ENCODE measurements around the gene EVC.
"Not testable (repeated sequence)": the region's sequence is repeated elsewhere in the genome, so short reads cannot be mapped to it uniquely, and the experiment has no call there.

The EVC gene

DNA sequence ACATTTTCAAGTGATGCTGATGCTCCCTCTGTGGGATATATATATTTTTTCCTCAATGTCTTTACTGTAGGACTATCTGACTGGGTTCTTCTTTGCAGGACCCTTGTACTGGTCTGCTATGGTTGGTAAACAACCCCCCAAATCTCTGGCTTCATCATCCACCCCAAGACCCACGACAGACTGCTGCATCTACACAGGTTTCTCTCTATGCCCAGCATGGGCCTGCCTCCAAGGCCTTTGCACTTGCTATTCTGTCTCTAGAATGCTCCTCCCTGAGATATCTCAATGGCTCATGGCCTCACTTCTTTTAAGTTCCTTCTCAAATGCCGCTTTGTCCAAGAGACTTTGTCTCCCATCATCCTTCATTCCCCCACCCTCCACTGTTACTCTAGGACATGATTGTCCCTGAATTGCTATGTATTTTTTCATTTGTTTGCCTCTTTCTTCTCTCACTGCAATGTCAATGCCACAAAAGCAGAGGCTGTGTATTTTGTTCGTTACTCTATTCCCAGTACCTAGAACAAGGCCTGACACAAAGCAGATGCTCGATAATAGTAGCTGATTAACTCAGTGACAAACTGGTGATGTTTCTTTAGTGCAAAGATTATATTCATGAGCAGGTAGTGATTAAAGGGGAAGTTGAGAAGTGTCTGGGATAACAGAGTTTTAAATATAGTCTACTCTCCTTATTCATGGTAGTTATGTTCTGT lies 6.6 kb downstream of the EVC start:
- H3K4me1 ChIP-seq (ENCODE audit: insufficient read depth, low read length) = no peaks in the 10 kb centered on the region
- no peak overlapping the region for H3K4me3 ChIP-seq (ENCODE audit: low read length)
- no peak overlapping the region for H3K9ac ChIP-seq (ENCODE audit: low read depth, low read length)
- peaks cover 4% of the 10 kb centered on the region for H3K27me3 ChIP-seq (ENCODE audit: insufficient read depth, low read length)
- no peaks in the 10 kb centered on the region for H3K36me3 ChIP-seq (ENCODE audit: insufficient read depth, low read length)
- 96% methylated on average over 4 of the region's 4 CpGs for WGBS
- H3K27ac ChIP-seq (ENCODE audit: low read depth, low read length) = no peak overlapping the region
- H3K9me3 ChIP-seq (ENCODE audit: insufficient read depth, low read depth, low read length) = peaks cover 6% of the 10 kb centered on the region; the same call in 1 of the 2 replicates

DNA sequence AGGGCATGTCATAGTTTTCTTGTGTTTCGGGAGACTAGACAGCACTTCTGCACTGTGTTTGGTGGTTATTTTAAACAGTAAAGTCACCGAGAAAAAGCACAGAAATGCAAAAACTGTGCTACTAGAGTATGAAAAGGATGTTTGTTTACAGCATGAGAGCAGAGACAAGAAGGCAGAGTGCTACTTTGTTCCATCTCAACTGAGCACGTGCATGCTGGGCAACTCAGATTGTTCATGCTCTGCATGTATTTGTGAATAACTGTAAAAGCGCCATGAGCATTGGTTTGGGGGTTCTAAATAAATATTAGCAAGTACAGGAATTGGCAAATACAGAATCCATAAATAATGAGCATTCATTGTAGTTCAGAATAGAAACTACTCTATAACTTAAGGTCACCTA lies 7.4 kb downstream of the EVC start:
- Histone ChIP-seq H3K4me1 (ENCODE audit: insufficient read depth, low read length) (no peaks in the 10 kb centered on the region), H3K27me3 (ENCODE audit: insufficient read depth, low read length) (no peaks in the 10 kb centered on the region), H3K4me3 (ENCODE audit: low read length) (no peak overlapping the region), H3K9me3 (ENCODE audit: insufficient read depth, low read depth, low read length) (peaks cover 6% of the 10 kb centered on the region; the same call in 1 of the 2 replicates), H3K27ac (ENCODE audit: low read depth, low read length) (no peak overlapping the region), H3K9ac (ENCODE audit: low read depth, low read length) (no peak overlapping the region), H3K36me3 (ENCODE audit: insufficient read depth, low read length) (no peaks in the 10 kb centered on the region)
- 94% methylated on average over 4 of the region's 4 CpGs for WGBS

DNA sequence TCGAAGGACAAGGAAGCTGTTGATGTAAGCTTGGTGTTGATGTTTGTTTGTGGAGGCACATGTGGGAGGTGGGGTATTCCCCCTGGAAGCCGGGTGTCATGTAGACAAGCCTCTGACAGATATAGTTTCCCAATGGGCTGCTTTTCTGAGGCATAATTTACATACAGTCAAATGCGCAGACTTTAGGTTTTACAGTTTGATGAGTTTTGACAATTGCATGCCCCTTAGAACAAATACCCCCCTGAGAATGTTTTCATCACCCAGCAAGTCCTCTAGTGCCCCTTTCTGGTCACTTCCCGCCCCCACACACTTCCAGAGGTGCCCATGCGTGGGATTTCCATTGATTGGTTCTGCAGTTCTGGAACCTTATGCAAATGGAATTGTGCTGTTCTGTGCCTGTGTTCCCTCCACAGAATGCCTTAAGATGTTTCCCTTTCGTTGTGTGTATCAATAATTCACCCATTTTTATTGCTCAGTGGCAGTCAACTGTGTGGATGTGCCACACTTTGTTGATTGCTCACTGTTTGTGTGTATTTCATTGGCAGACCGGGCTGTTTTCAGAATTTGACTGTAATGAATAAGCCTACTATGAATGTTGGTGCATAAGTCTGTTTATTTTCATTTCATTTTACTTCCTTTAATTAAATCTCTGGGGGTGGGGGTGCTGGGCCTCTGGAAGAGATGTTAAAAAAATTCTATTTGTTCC lies 8.5 kb downstream of the EVC start:
- Histone ChIP-seq H3K4me1 (ENCODE audit: insufficient read depth, low read length) (no peaks in the 10 kb centered on the region), H3K9ac (ENCODE audit: low read depth, low read length) (no peak overlapping the region), H3K27ac (ENCODE audit: low read depth, low read length) (no peak overlapping the region), H3K4me3 (ENCODE audit: low read length) (no peak overlapping the region), H3K36me3 (ENCODE audit: insufficient read depth, low read length) (no peaks in the 10 kb centered on the region; the same call in 1 of the 2 replicates), H3K27me3 (ENCODE audit: insufficient read depth, low read length) (no peaks in the 10 kb centered on the region), H3K9me3 (ENCODE audit: insufficient read depth, low read depth, low read length) (peaks cover 6% of the 10 kb centered on the region; the same call in 1 of the 2 replicates)
- WGBS = 90% methylated on average over 7 of the region's 7 CpGs

DNA sequence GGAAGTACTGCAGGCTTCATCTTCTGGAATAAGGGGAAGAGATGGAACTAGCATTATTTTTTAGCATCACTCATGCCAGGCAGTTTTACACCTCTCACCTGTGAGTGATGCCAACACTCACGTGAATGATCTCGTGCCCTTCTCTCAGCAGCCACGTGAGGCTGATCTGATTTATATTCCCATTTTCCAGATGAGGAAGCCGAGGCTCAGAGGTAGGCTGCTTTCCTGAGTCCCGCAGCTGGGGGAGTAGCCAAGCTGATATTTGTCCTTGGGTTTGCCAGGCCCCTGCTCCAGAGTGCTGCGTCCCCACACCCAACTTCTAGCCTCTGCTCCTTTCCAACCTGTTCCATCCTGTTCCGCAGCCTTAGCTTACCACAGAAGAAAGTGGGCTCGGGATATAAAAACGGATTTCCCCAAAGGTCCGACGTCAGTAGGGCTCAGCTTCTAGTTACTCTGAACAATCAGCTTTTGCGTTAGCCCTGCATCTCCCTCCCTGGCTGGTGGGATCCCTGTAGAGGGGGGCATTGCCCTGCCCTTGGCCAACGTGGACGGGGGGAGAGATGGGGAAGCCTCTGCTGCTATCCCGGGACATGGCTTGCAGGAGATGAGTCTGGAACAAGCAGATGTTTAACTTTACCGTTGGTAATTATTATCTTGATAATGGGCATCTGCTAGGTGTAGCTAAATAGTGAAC lies 9.3 kb downstream of the EVC start:
- H3K27ac ChIP-seq (ENCODE audit: low read depth, low read length) = no peak overlapping the region
- H3K27me3 ChIP-seq (ENCODE audit: insufficient read depth, low read length) = no peaks in the 10 kb centered on the region
- H3K4me1 ChIP-seq (ENCODE audit: insufficient read depth, low read length) = no peaks in the 10 kb centered on the region
- H3K9me3 ChIP-seq (ENCODE audit: insufficient read depth, low read depth, low read length) = peaks cover 1% of the 10 kb centered on the region; the same call in 1 of the 2 replicates
- no peak overlapping the region for H3K4me3 ChIP-seq (ENCODE audit: low read length)
- 88% methylated on average over 16 of the region's 16 CpGs for WGBS
- no peak overlapping the region for H3K9ac ChIP-seq (ENCODE audit: low read depth, low read length)
- peaks cover 3% of the 10 kb centered on the region; the same call in 1 of the 2 replicates for H3K36me3 ChIP-seq (ENCODE audit: insufficient read depth, low read length)

DNA sequence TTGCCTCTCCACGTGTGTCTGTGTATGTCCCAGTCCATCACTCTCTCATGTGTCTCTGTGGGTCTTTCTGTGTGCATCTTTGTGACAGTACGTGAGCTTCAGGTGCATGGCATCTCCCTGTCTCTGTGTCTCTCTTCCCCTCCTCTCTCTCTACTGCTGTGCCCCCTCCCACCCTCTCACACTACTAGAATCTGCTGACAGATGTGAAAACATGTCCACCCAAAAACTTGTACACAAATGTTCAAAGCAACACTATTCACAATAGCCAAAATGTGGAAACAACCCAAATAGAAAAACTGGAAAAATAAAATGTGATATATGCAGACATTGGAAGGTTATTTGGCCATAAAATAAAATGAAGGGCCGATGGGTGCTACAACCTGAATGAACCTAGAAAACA lies 10.0 kb downstream of the EVC start:
- no peaks in the 10 kb centered on the region for H3K4me1 ChIP-seq (ENCODE audit: insufficient read depth, low read length)
- no peak overlapping the region for H3K9ac ChIP-seq (ENCODE audit: low read depth, low read length)
- no peaks in the 10 kb centered on the region for H3K27me3 ChIP-seq (ENCODE audit: insufficient read depth, low read length)
- 93% methylated on average over 3 of the region's 3 CpGs for WGBS
- H3K36me3 ChIP-seq (ENCODE audit: insufficient read depth, low read length) = peaks cover 3% of the 10 kb centered on the region; the same call in 1 of the 2 replicates
- H3K9me3 ChIP-seq (ENCODE audit: insufficient read depth, low read depth, low read length) = no peaks in the 10 kb centered on the region
- H3K4me3 ChIP-seq (ENCODE audit: low read length) = no peak overlapping the region
- no peak overlapping the region for H3K27ac ChIP-seq (ENCODE audit: low read depth, low read length)

DNA sequence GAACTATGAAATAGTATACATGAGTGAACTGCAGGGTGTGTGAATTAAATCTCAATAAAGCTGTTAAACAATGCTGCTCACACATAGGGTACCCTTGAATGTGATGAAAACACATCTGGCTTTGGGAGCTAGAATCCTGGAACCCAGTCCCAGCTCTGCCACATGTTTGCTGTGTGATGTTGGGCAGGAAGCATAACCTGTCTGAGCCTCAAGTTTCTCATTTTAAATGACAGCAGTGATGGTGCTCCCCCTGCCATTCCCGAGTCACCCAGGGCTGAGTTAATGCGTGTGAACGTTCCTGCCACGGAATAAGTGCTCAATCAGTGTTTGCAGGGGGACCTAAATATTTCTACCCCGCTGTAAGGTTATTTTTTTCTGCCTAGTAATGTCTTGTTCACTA lies 10.9 kb downstream of the EVC start:
- H3K27ac ChIP-seq (ENCODE audit: low read depth, low read length) = no peak overlapping the region
- no peaks in the 10 kb centered on the region for H3K9me3 ChIP-seq (ENCODE audit: insufficient read depth, low read depth, low read length)
- no peaks in the 10 kb centered on the region for H3K4me1 ChIP-seq (ENCODE audit: insufficient read depth, low read length)
- no peak overlapping the region for H3K9ac ChIP-seq (ENCODE audit: low read depth, low read length)
- H3K27me3 ChIP-seq (ENCODE audit: insufficient read depth, low read length) = no peaks in the 10 kb centered on the region
- 94% methylated on average over 5 of the region's 5 CpGs for WGBS
- peaks cover 3% of the 10 kb centered on the region; the same call in 1 of the 2 replicates for H3K36me3 ChIP-seq (ENCODE audit: insufficient read depth, low read length)
- H3K4me3 ChIP-seq (ENCODE audit: low read length) = no peak overlapping the region

- 89% methylated on average over 3 of the region's 4 CpGs for WGBS
- no peaks in the 10 kb centered on the region for H3K4me1 ChIP-seq (ENCODE audit: insufficient read depth, low read length)
- H3K9me3 ChIP-seq (ENCODE audit: insufficient read depth, low read depth, low read length) = no peaks in the 10 kb centered on the region
- H3K4me3 ChIP-seq (ENCODE audit: low read length) = no peak overlapping the region
- H3K27me3 ChIP-seq (ENCODE audit: insufficient read depth, low read length) = no peaks in the 10 kb centered on the region
- H3K36me3 ChIP-seq (ENCODE audit: insufficient read depth, low read length) = peaks cover 3% of the 10 kb centered on the region; the same call in 1 of the 2 replicates
- H3K9ac ChIP-seq (ENCODE audit: low read depth, low read length) = no peak overlapping the region
- H3K27ac ChIP-seq (ENCODE audit: low read depth, low read length) = no peak overlapping the region
Observed at GRCh38 chr4:5722328-5722727, 11.3 kb downstream of the EVC start.

DNA sequence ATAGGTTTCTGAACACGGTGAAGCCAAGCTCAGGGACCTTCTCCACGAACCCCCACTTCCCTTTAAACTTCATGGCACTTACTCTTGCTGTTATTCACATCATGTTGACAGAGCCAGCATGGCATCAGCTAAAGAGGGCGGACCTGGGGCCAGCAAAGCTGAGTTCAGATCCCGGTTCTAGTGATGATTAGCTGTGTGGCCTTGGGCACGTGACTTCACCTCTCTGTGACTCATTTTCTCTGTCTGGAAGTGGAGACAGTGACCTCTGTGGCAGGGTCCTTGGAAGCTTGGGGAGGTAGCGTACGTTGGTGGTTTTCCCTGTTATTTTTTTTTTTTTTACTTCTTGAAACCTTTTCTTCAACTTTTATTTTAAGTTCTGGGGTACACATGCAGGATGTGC lies 13.4 kb downstream of the EVC start:
- Histone ChIP-seq H3K9me3 (ENCODE audit: insufficient read depth, low read depth, low read length) (no peaks in the 10 kb centered on the region), H3K4me3 (ENCODE audit: low read length) (no peak overlapping the region), H3K4me1 (ENCODE audit: insufficient read depth, low read length) (no peaks in the 10 kb centered on the region), H3K9ac (ENCODE audit: low read depth, low read length) (no peak overlapping the region), H3K27me3 (ENCODE audit: insufficient read depth, low read length) (no peaks in the 10 kb centered on the region), H3K36me3 (ENCODE audit: insufficient read depth, low read length) (peaks cover 5% of the 10 kb centered on the region), H3K27ac (ENCODE audit: low read depth, low read length) (no peak overlapping the region)
- WGBS = 93% methylated on average over 5 of the region's 7 CpGs

GRCh38 chr4:5728412-5728811 lies 17.4 kb downstream of the EVC start:
- H3K36me3 ChIP-seq (ENCODE audit: insufficient read depth, low read length) = peaks cover 27% of the 10 kb centered on the region
- WGBS = 77% methylated on average over 2 of the region's 2 CpGs

GRCh38 chr4:5730436-5730835 lies 19.4 kb downstream of the EVC start:
- Histone ChIP-seq H3K27me3 (ENCODE audit: insufficient read depth, low read length) (no peaks in the 10 kb centered on the region), H3K4me1 (ENCODE audit: insufficient read depth, low read length) (no peaks in the 10 kb centered on the region), H3K9ac (ENCODE audit: low read depth, low read length) (no peak overlapping the region), H3K9me3 (ENCODE audit: insufficient read depth, low read depth, low read length) (no peaks in the 10 kb centered on the region), H3K27ac (ENCODE audit: low read depth, low read length) (no peak overlapping the region), H3K36me3 (ENCODE audit: insufficient read depth, low read length) (peaks cover 40% of the 10 kb centered on the region), H3K4me3 (ENCODE audit: low read length) (no peak overlapping the region)
- WGBS = 86% methylated on average over 10 of the region's 10 CpGs

More at GRCh38 chr4:5728412-5728811, 17.4 kb downstream of the EVC start:
- H3K27me3 ChIP-seq (ENCODE audit: insufficient read depth, low read length); H3K9ac ChIP-seq (ENCODE audit: low read depth, low read length); H3K4me3 ChIP-seq (ENCODE audit: low read length); H3K9me3 ChIP-seq (ENCODE audit: insufficient read depth, low read depth, low read length); H3K27ac ChIP-seq (ENCODE audit: low read depth, low read length); H3K4me1 ChIP-seq (ENCODE audit: insufficient read depth, low read length): not testable (repeated sequence)

Data from HUES64 (cell line).